Coronary artery (tissue), 2 donors: ENCODE results near the gene RBM8A.

ENCODE experiments used
- DNase-seq: peaks from one replicate; pipeline ENCODE4 v3.0.0-alpha.2; 2017; ENCODE audit warnings: low spot score
- H3K27ac ChIP-seq, 2 donors: fragments of 200-600 bp; sonication (generic); one replicate each; pipeline ENCODE4 v1.5.1; 2016 to 2019
- H3K4me3 ChIP-seq: fragments of 200-600 bp; sonication (generic); 2 replicates; pipeline ENCODE4 v1.5.1; 2016; ENCODE audit warnings: mild to moderate bottlenecking, moderate library complexity
- CTCF ChIP-seq: fragments of 200-600 bp; sonication (generic); IDR thresholded peaks from one replicate; pipeline ENCODE4 v1.5.1; 2019; ENCODE audit warnings: antibody characterized with exemption

The RBM8A gene

GRCh38 chr1:145965119-145965744 is 37.9 kb upstream of the RBM8A start:
- peak overlapping the region; percentile 75 for H3K4me3 ChIP-seq

GRCh38 chr1:145964328-145965118 is 37.2 kb upstream of the RBM8A start, which contains the start of the genes ANKRD34A and POLR3GL:
TSS of gene ANKRD34A (minus strand) at chr1:145964575. CDS start at chr1:145961759, 2,816 bp downstream.
TSS of gene POLR3GL (plus strand) at chr1:145964690. CDS start at chr1:145974866, 10,176 bp downstream.
- Histone ChIP-seq H3K4me3 (peak within 1 kb of the TSS; percentile 75), H3K27ac (peak within 1 kb of the TSS; percentile 83 to 93)
- no peak for TF ChIP-seq CTCF
- DNase-seq, result peak; percentile 98

More at GRCh38 chr1:145965119-145965744, 37.9 kb upstream of the RBM8A start:
- TF ChIP-seq CTCF, result no peak
- H3K27ac ChIP-seq, result peak overlapping the region; percentile 83 to 93
- no peak for DNase-seq

- DNase-seq, result no peak
- H3K27ac ChIP-seq, result peak overlapping the region; percentile 83 to 93
- TF ChIP-seq CTCF, result no peak
- peak overlapping the region; percentile 77 for H3K4me3 ChIP-seq
Observed at GRCh38 chr1:145963265-145964019, 36.2 kb upstream of the RBM8A start.

- peak overlapping the region; percentile 83 to 93 for H3K27ac ChIP-seq
- peak overlapping the region; percentile 77 for H3K4me3 ChIP-seq
- TF ChIP-seq CTCF, result no peak
- DNase-seq, result no peak
Observed at GRCh38 chr1:145962157-145963102, 35.1 kb upstream of the RBM8A start.

GRCh38 chr1:145961425-145962156 is 34.3 kb upstream of the RBM8A start:
- Histone ChIP-seq H3K4me3 (peak overlapping the region; percentile 77), H3K27ac (peak overlapping the region; percentile 83 to 93)
- TF ChIP-seq CTCF, result no peak
- no peak for DNase-seq

- Histone ChIP-seq H3K4me3 (peak overlapping the region; percentile 77), H3K27ac (peak overlapping the region; percentile 83 to 93)
- no peak for DNase-seq
- TF ChIP-seq CTCF, result no peak
Observed at GRCh38 chr1:145961109-145961424, 33.8 kb upstream of the RBM8A start.
